Measurements from ENCODE around the gene IMP3.

DNA sequence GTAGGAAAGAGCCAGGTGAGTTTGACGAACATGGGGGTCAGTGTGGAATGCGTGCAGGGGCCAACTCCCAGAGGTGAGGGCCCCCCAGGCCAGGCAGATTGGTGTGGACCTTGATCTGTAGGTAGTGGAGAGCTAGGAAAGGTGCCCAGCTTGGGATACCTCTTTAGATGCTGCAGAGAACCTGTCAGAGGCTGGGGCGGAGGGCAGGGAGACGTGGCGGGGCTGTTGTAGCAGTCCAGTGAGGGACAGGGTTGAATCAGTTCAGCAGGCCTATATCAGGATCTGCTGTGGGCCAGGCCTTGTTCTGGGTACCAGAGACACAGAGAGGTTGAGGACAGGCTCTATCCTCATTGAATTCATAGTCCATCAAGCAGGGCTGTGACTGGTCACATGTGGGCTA lies 16.3 kb upstream of the IMP3 start:
- TF ChIP-seq POLR2AphosphoS5 (IDR thresholded peaks at IDR 0.05; ENCODE audit: low read depth, low read length) (no peak), TAF1 (IDR thresholded peaks at IDR 0.05; ENCODE audit: borderline replicate concordance, insufficient read depth, low read length) (no peak), FOXP2 (optimal IDR thresholded peaks at IDR 0.05; ENCODE audit: borderline replicate concordance, extremely low read depth, extremely low read length, insufficient read depth) (no peak), SIN3A (IDR thresholded peaks at IDR 0.05; ENCODE audit: borderline replicate concordance, insufficient read depth, low read length) (no peak)
- TF ChIP-seq, protein P1, sequence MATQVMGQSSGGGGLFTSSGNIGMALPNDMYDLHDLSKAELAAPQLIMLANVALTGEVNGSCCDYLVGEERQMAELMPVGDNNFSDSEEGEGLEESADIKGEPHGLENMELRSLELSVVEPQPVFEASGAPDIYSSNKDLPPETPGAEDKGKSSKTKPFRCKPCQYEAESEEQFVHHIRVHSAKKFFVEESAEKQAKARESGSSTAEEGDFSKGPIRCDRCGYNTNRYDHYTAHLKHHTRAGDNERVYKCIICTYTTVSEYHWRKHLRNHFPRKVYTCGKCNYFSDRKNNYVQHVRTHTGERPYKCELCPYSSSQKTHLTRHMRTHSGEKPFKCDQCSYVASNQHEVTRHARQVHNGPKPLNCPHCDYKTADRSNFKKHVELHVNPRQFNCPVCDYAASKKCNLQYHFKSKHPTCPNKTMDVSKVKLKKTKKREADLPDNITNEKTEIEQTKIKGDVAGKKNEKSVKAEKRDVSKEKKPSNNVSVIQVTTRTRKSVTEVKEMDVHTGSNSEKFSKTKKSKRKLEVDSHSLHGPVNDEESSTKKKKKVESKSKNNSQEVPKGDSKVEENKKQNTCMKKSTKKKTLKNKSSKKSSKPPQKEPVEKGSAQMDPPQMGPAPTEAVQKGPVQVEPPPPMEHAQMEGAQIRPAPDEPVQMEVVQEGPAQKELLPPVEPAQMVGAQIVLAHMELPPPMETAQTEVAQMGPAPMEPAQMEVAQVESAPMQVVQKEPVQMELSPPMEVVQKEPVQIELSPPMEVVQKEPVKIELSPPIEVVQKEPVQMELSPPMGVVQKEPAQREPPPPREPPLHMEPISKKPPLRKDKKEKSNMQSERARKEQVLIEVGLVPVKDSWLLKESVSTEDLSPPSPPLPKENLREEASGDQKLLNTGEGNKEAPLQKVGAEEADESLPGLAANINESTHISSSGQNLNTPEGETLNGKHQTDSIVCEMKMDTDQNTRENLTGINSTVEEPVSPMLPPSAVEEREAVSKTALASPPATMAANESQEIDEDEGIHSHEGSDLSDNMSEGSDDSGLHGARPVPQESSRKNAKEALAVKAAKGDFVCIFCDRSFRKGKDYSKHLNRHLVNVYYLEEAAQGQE (IDR thresholded peaks at IDR 0.05; ENCODE audit: insufficient read depth in 1 of 2, low read depth in 2 of 2, low read length in 2 of 2), result no peak
